Esophagus muscularis mucosa (tissue), 4 donors: ENCODE measurements around the gene CDCP2.

Experiments
- EP300 ChIP-seq: sonication (generic); formaldehyde crosslinking; IDR thresholded peaks from one replicate; pipeline ENCODE4 v1.6.1; 2017; ENCODE audit warnings: antibody characterized with exemption
- POLR2A ChIP-seq: fragments of 450-650 bp; IDR thresholded peaks from one replicate; pipeline ENCODE4 v1.6.1; 2017; ENCODE audit warnings: antibody characterized with exemption, moderate library complexity, mild to moderate bottlenecking, low read depth
- POLR2AphosphoS5 ChIP-seq, 2 donors: sonication (generic); formaldehyde crosslinking; IDR thresholded peaks; one replicate each; pipeline ENCODE4 v1.6.1; 2017; ENCODE audit warnings: antibody characterized with exemption in 2 of 2
- TF ChIP-seq, protein P1 (sequence below), 3 experiments: fragments of 200-600 bp in 2 of 3; fragments of 450-650 bp in 1 of 3; sonication (generic) in 2 of 3; IDR thresholded peaks; one replicate each; pipeline ENCODE4 v1.5.1; 2017 to 2019; ENCODE audit warnings: antibody characterized with exemption in 3 of 3, mild to moderate bottlenecking in 2 of 3, moderate library complexity in 1 of 3

GRCh38 chr1:54190526-54190925, 37.7 kb upstream of the CDCP2 start:
- TF ChIP-seq, protein P1, sequence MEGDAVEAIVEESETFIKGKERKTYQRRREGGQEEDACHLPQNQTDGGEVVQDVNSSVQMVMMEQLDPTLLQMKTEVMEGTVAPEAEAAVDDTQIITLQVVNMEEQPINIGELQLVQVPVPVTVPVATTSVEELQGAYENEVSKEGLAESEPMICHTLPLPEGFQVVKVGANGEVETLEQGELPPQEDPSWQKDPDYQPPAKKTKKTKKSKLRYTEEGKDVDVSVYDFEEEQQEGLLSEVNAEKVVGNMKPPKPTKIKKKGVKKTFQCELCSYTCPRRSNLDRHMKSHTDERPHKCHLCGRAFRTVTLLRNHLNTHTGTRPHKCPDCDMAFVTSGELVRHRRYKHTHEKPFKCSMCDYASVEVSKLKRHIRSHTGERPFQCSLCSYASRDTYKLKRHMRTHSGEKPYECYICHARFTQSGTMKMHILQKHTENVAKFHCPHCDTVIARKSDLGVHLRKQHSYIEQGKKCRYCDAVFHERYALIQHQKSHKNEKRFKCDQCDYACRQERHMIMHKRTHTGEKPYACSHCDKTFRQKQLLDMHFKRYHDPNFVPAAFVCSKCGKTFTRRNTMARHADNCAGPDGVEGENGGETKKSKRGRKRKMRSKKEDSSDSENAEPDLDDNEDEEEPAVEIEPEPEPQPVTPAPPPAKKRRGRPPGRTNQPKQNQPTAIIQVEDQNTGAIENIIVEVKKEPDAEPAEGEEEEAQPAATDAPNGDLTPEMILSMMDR (IDR thresholded peaks at IDR 0.05): no peak
- no peak for TF ChIP-seq POLR2A
- no peak for TF ChIP-seq POLR2AphosphoS5 (IDR thresholded peaks at IDR 0.05)
- TF ChIP-seq EP300: no peak
